HEK293 (cell line): ENCODE data around the gene ALDH16A1.
A peak's percentile ranks its signal among the peaks of the same experiment; 100 is the strongest.

Source experiments
- GFI1B ChIP-seq: fragments of 450-650 bp; formaldehyde crosslinking; IDR thresholded peaks from 2 replicates; pipeline ENCODE4 v1.5.1; 2016; ENCODE audit warnings: missing biosample characterization, missing genetic modification characterization
- HOXC10 ChIP-seq: sonication (generic); formaldehyde crosslinking; IDR thresholded peaks from 2 replicates; pipeline ENCODE4 v1.8.1; 2023; ENCODE audit warnings: mild to moderate bottlenecking, missing genetic modification reagents
- KLF1 ChIP-seq: fragments of 450-650 bp; formaldehyde crosslinking; IDR thresholded peaks from 2 replicates; pipeline ENCODE4 v1.5.1; 2016; ENCODE audit warnings: missing biosample characterization, missing genetic modification characterization
- KLF8 ChIP-seq: fragments of 450-650 bp; formaldehyde crosslinking; IDR thresholded peaks from 2 replicates; pipeline ENCODE4 v1.5.1; 2016; ENCODE audit warnings: missing biosample characterization, missing genetic modification characterization
- KLF9 ChIP-seq: fragments of 450-650 bp; formaldehyde crosslinking; IDR thresholded peaks from 2 replicates; pipeline ENCODE4 v1.5.1; 2016; ENCODE audit warnings: missing biosample characterization, missing genetic modification characterization, low read depth
- MZF1 ChIP-seq: fragments of 450-650 bp; formaldehyde crosslinking; IDR thresholded peaks from 2 replicates; pipeline ENCODE4 v1.5.1; 2017; ENCODE audit warnings: missing biosample characterization, missing genetic modification characterization, borderline replicate concordance
- RBAK ChIP-seq: fragments of 450-650 bp; formaldehyde crosslinking; IDR thresholded peaks from 2 replicates; pipeline ENCODE4 v1.5.1; 2016; ENCODE audit warnings: missing biosample characterization, missing genetic modification characterization
- SP3 ChIP-seq: fragments of 450-650 bp; formaldehyde crosslinking; IDR thresholded peaks from 2 replicates; pipeline ENCODE4 v1.5.1; 2016; ENCODE audit warnings: missing biosample characterization, missing genetic modification characterization
- ZFP3 ChIP-seq: fragments of 450-650 bp; formaldehyde crosslinking; IDR thresholded peaks from 2 replicates; pipeline ENCODE4 v1.5.1; 2016; ENCODE audit warnings: low read depth, missing biosample characterization, missing genetic modification characterization
- ZNF132 ChIP-seq: fragments of 450-650 bp; formaldehyde crosslinking; IDR thresholded peaks from 2 replicates; pipeline ENCODE4 v1.5.1; 2017; ENCODE audit warnings: missing biosample characterization, missing genetic modification characterization, borderline replicate concordance
- ZNF16 ChIP-seq: fragments of 450-650 bp; formaldehyde crosslinking; IDR thresholded peaks from 2 replicates; pipeline ENCODE4 v1.5.1; 2016; ENCODE audit warnings: low read depth, missing biosample characterization, missing genetic modification characterization
- ZNF37A ChIP-seq: fragments of 450-650 bp; IDR thresholded peaks from 2 replicates; pipeline ENCODE4 v1.5.1; 2018; ENCODE audit warnings: missing biosample characterization, missing genetic modification characterization
- ZNF561 ChIP-seq: fragments of 450-650 bp; IDR thresholded peaks from 2 replicates; pipeline ENCODE4 v1.5.1; 2018; ENCODE audit warnings: missing biosample characterization, missing genetic modification characterization, borderline replicate concordance
- ZNF585B ChIP-seq: fragments of 450-650 bp; formaldehyde crosslinking; IDR thresholded peaks from 2 replicates; pipeline ENCODE4 v1.5.1; 2016; ENCODE audit warnings: missing biosample characterization, missing genetic modification characterization
- ZNF658 ChIP-seq: fragments of 450-650 bp; formaldehyde crosslinking; IDR thresholded peaks from 2 replicates; pipeline ENCODE4; 2016; ENCODE audit warnings: missing biosample characterization, missing genetic modification characterization
- ZNF664 ChIP-seq: fragments of 450-650 bp; formaldehyde crosslinking; IDR thresholded peaks from 2 replicates; pipeline ENCODE4 v1.5.1; 2016; ENCODE audit warnings: missing biosample characterization, missing genetic modification characterization
- ZNF768 ChIP-seq: fragments of 450-650 bp; formaldehyde crosslinking; IDR thresholded peaks from 2 replicates; pipeline ENCODE4 v1.5.1; 2018; ENCODE audit warnings: missing biosample characterization, mild to moderate bottlenecking, missing genetic modification characterization
- ZNF830 ChIP-seq: fragments of 450-650 bp; IDR thresholded peaks from 2 replicates; pipeline ENCODE4 v1.5.0; 2018; ENCODE audit warnings: missing biosample characterization, missing genetic modification characterization, low read depth, mild to moderate bottlenecking, moderate library complexity
- ZSCAN23 ChIP-seq: fragments of 450-650 bp; formaldehyde crosslinking; IDR thresholded peaks from 2 replicates; pipeline ENCODE4 v1.5.1; 2016; ENCODE audit warnings: missing biosample characterization, missing genetic modification characterization
- TF ChIP-seq, protein P1 (sequence below): fragments of 450-650 bp; formaldehyde crosslinking; IDR thresholded peaks from 2 replicates; pipeline ENCODE4 v1.5.1; 2016; ENCODE audit warnings: missing biosample characterization, missing genetic modification characterization
- TF ChIP-seq, protein P2 (sequence below): fragments of 450-650 bp; formaldehyde crosslinking; IDR thresholded peaks from 2 replicates; pipeline ENCODE4; 2016; ENCODE audit warnings: missing biosample characterization, missing genetic modification characterization
- TF ChIP-seq, protein P3 (sequence below): fragments of 450-650 bp; formaldehyde crosslinking; IDR thresholded peaks from 2 replicates; pipeline ENCODE4 v1.5.1; 2016; ENCODE audit warnings: missing biosample characterization, missing genetic modification characterization
- TF ChIP-seq, protein P4 (sequence below): fragments of 450-650 bp; formaldehyde crosslinking; IDR thresholded peaks from 2 replicates; pipeline ENCODE4 v1.5.1; 2016; ENCODE audit warnings: missing biosample characterization, missing genetic modification characterization
- TF ChIP-seq, protein P5 (sequence below): fragments of 450-650 bp; formaldehyde crosslinking; IDR thresholded peaks from 2 replicates; pipeline ENCODE4 v1.5.1; 2016; ENCODE audit warnings: missing biosample characterization, missing genetic modification characterization, borderline replicate concordance
- TF ChIP-seq, protein P6 (sequence below): fragments of 450-650 bp; formaldehyde crosslinking; IDR thresholded peaks from 2 replicates; pipeline ENCODE4 v1.5.1; 2017; ENCODE audit warnings: missing biosample characterization, missing genetic modification characterization
- TF ChIP-seq, protein P7 (sequence below): fragments of 450-650 bp; formaldehyde crosslinking; IDR thresholded peaks from 2 replicates; pipeline ENCODE4 v1.5.1; 2016; ENCODE audit warnings: missing biosample characterization, missing genetic modification characterization

The ALDH16A1 gene

DNA sequence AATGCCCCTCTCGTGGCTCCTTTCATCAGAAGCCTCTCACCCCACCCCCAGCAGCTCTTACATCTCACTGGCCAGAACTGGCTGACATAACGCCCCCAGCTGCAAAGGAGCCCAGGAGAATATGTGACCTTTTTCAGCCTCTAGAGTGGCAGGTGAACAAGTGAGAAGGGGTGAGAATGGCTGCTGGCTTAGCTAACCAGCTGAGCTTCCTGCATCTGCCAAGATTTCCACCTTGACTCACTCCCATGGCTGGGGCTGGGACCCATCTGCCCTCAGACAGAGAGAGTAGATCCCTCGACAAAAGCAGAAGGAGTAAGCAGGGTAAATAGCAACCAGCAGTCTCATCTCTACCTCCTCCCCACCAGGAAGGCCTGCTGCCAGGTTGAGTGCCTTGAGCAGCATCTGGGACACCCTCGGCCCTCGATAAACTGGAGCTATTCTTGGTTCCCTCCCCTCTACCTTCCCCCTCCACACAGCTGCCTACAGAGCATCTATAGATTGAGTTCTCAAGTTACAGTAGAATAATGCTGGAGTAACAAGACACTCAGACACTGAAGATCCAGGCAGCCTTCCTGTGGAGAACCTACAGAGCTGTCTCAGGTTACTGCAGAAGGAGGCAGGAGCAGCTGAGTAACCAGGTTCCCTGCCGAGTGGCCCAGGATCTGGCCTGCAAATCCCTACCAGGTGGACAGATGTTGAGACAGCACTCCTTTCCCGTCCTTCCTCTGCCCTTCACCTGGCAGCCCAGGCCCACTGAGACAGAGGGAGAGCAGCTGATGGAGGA, 49.4 kb upstream of the ALDH16A1 start (continued):
- TF ChIP-seq, protein P1, sequence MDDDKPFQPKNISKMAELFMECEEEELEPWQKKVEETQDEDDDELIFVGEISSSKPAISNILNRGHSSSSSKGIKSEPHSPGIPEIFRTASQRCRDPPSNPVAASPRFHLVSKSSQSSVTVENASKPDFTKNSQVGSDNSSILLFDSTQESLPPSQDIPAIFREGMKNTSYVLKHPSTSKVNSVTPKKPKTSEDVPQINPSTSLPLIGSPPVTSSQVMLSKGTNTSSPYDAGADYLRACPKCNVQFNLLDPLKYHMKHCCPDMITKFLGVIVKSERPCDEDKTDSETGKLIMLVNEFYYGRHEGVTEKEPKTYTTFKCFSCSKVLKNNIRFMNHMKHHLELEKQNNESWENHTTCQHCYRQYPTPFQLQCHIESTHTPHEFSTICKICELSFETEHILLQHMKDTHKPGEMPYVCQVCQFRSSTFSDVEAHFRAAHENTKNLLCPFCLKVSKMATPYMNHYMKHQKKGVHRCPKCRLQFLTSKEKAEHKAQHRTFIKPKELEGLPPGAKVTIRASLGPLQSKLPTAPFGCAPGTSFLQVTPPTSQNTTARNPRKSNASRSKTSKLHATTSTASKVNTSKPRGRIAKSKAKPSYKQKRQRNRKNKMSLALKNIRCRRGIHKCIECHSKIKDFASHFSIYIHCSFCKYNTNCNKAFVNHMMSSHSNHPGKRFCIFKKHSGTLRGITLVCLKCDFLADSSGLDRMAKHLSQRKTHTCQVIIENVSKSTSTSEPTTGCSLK (tag by site-specific recombination): no peak
- peak; percentile 79; the same call in 1 of the 2 replicates for TF ChIP-seq ZNF561 (tag by site-specific recombination)
- TF ChIP-seq SP3 (tag by site-specific recombination): peak; percentile 25; the same call in 1 of the 2 replicates
- TF ChIP-seq KLF8 (tag by site-specific recombination): peak; percentile 76
- TF ChIP-seq, protein P2, sequence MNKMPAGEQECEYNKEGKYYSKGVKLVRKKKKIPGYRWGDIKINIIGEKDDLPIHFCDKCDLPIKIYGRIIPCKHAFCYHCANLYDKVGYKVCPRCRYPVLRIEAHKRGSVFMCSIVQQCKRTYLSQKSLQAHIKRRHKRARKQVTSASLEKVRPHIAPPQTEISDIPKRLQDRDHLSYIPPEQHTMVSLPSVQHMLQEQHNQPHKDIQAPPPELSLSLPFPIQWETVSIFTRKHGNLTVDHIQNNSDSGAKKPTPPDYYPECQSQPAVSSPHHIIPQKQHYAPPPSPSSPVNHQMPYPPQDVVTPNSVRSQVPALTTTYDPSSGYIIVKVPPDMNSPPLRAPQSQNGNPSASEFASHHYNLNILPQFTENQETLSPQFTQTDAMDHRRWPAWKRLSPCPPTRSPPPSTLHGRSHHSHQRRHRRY (tag by site-specific recombination): no peak
- no peak for TF ChIP-seq ZNF768 (tag by site-specific recombination)
- TF ChIP-seq ZNF664 (tag by site-specific recombination): no peak
- TF ChIP-seq RBAK (tag by site-specific recombination): no peak
- TF ChIP-seq ZSCAN23: no peak
- TF ChIP-seq, protein P3, sequence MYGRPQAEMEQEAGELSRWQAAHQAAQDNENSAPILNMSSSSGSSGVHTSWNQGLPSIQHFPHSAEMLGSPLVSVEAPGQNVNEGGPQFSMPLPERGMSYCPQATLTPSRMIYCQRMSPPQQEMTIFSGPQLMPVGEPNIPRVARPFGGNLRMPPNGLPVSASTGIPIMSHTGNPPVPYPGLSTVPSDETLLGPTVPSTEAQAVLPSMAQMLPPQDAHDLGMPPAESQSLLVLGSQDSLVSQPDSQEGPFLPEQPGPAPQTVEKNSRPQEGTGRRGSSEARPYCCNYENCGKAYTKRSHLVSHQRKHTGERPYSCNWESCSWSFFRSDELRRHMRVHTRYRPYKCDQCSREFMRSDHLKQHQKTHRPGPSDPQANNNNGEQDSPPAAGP (tag by site-specific recombination): no peak; the same call in 1 of the 2 replicates
- no peak for TF ChIP-seq HOXC10 (CRISPR knock-in tag)
- TF ChIP-seq ZNF37A (tag by site-specific recombination): no peak
- TF ChIP-seq MZF1 (tag by site-specific recombination): peak; percentile 88
- TF ChIP-seq, protein P4, sequence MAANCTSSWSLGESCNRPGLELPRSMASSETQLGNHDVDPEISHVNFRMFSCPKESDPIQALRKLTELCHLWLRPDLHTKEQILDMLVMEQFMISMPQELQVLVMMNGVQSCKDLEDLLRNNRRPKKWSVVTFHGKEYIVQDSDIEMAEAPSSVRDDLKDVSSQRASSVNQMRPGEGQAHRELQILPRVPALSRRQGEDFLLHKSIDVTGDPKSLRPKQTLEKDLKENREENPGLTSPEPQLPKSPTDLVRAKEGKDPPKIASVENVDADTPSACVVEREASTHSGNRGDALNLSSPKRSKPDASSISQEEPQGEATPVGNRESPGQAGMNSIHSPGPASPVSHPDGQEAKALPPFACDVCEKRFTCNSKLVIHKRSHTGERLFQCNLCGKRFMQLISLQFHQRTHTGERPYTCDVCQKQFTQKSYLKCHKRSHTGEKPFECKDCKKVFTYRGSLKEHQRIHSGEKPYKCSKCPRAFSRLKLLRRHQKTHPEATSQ (tag by site-specific recombination): no peak
- no peak for TF ChIP-seq ZNF830 (tag by site-specific recombination)
- TF ChIP-seq, protein P5, sequence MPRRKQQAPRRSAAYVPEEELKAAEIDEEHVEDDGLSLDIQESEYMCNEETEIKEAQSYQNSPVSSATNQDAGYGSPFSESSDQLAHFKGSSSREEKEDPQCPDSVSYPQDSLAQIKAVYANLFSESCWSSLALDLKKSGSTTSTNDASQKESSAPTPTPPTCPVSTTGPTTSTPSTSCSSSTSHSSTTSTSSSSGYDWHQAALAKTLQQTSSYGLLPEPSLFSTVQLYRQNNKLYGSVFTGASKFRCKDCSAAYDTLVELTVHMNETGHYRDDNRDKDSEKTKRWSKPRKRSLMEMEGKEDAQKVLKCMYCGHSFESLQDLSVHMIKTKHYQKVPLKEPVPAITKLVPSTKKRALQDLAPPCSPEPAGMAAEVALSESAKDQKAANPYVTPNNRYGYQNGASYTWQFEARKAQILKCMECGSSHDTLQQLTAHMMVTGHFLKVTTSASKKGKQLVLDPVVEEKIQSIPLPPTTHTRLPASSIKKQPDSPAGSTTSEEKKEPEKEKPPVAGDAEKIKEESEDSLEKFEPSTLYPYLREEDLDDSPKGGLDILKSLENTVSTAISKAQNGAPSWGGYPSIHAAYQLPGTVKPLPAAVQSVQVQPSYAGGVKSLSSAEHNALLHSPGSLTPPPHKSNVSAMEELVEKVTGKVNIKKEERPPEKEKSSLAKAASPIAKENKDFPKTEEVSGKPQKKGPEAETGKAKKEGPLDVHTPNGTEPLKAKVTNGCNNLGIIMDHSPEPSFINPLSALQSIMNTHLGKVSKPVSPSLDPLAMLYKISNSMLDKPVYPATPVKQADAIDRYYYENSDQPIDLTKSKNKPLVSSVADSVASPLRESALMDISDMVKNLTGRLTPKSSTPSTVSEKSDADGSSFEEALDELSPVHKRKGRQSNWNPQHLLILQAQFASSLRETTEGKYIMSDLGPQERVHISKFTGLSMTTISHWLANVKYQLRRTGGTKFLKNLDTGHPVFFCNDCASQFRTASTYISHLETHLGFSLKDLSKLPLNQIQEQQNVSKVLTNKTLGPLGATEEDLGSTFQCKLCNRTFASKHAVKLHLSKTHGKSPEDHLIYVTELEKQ (tag by site-specific recombination): no peak
- no peak for TF ChIP-seq ZNF658 (tag by site-specific recombination)
- TF ChIP-seq, protein P6, sequence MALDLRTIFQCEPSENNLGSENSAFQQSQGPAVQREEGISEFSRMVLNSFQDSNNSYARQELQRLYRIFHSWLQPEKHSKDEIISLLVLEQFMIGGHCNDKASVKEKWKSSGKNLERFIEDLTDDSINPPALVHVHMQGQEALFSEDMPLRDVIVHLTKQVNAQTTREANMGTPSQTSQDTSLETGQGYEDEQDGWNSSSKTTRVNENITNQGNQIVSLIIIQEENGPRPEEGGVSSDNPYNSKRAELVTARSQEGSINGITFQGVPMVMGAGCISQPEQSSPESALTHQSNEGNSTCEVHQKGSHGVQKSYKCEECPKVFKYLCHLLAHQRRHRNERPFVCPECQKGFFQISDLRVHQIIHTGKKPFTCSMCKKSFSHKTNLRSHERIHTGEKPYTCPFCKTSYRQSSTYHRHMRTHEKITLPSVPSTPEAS (tag by site-specific recombination): no peak
- no peak for TF ChIP-seq KLF9
- TF ChIP-seq ZNF585B: no peak
- no peak for TF ChIP-seq KLF1 (tag by site-specific recombination)
- TF ChIP-seq, protein P7, sequence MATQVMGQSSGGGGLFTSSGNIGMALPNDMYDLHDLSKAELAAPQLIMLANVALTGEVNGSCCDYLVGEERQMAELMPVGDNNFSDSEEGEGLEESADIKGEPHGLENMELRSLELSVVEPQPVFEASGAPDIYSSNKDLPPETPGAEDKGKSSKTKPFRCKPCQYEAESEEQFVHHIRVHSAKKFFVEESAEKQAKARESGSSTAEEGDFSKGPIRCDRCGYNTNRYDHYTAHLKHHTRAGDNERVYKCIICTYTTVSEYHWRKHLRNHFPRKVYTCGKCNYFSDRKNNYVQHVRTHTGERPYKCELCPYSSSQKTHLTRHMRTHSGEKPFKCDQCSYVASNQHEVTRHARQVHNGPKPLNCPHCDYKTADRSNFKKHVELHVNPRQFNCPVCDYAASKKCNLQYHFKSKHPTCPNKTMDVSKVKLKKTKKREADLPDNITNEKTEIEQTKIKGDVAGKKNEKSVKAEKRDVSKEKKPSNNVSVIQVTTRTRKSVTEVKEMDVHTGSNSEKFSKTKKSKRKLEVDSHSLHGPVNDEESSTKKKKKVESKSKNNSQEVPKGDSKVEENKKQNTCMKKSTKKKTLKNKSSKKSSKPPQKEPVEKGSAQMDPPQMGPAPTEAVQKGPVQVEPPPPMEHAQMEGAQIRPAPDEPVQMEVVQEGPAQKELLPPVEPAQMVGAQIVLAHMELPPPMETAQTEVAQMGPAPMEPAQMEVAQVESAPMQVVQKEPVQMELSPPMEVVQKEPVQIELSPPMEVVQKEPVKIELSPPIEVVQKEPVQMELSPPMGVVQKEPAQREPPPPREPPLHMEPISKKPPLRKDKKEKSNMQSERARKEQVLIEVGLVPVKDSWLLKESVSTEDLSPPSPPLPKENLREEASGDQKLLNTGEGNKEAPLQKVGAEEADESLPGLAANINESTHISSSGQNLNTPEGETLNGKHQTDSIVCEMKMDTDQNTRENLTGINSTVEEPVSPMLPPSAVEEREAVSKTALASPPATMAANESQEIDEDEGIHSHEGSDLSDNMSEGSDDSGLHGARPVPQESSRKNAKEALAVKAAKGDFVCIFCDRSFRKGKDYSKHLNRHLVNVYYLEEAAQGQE (tag by site-specific recombination): no peak
- TF ChIP-seq ZNF132 (tag by site-specific recombination): no peak
- no peak for TF ChIP-seq ZNF16 (tag by site-specific recombination)
- no peak for TF ChIP-seq ZFP3 (tag by site-specific recombination)
- no peak for TF ChIP-seq GFI1B (tag by site-specific recombination)
